GM19240 (cell line): Measurements from ENCODE around the gene RNF169.
"Not testable (repeated sequence)": the region's sequence is repeated elsewhere in the genome, so short reads cannot be mapped to it uniquely, and the experiment has no call there.

Experiments
- DNase-seq: peaks from one replicate; pipeline ENCODE4 v3.0.0; 2011; ENCODE audit warnings: low spot score; ENCODE audit not compliant: insufficient read length

Gene RNF169

DNA sequence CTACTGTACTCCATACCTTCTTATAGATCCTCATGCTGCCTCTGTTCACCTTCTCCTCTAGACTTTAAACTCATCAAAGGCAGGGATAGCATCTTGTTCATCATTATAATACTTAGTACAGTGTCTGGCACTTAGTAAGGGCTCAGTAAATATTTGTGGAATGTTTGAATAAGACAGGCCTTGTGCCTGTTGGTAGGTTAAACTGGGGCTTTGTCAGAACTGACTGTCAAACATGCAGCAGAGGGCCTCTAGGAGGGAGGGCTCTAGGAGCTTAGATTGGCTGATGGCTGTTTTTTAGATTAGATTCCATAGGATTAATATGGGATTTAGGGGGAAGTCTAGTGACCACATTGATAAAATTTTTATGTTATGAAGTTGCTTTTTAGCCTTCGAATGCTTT lies 70.8 kb downstream of the RNF169 start:
- no peak for DNase-seq

- DNase-seq: no peak
Observed at GRCh38 chr11:74820763-74821162, 72.1 kb downstream of the RNF169 start.

- DNase-seq: no peak
Observed at GRCh38 chr11:74822170-74822569, 73.5 kb downstream of the RNF169 start.

GRCh38 chr11:74824285-74824982 lies 75.8 kb downstream of the RNF169 start:
- no peak for DNase-seq

DNA sequence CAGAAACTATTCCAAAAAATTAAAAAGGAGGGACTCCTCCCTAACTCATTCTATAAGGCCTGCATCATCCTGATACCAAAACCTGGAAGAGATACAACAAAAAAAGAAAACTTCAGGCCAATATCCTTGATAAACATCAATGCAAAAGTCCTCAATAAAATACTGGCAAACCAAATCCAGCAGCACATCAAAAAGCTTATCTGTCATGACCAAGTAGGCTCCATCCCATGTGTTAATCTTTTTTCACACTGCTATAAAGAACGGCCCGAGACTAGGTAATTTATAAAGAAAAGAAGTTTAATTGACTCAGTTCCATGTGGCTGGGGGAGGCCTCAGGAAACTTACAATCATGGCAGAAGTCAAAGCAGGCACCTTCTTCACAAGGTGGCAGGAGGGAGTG lies 76.9 kb downstream of the RNF169 start:
- not testable (repeated sequence) for DNase-seq

GRCh38 chr11:74826901-74827300 lies 78.3 kb downstream of the RNF169 start:
- no peak for DNase-seq

DNA sequence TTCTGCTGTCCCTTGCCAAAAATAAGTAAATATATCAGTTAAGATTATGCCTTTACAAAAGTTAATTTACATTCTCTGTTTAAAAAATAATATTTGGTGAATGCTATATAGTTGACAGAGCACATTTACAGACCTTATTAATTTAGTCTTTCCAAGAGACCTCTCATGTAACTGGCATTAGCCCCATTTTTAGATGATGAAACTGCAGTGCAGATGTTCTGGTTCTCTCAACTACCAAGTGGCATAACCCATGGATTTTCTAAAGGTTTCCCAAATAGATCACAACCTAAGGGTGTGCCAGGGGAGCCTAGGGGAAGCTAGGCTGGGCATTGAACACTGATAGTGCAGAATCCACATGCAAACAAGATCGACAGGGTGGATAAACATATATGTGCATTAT lies 88.5 kb downstream of the RNF169 start:
- no peak for DNase-seq

- DNase-seq: no peak
Observed at GRCh38 chr11:74838188-74838587, 89.5 kb downstream of the RNF169 start.

DNA sequence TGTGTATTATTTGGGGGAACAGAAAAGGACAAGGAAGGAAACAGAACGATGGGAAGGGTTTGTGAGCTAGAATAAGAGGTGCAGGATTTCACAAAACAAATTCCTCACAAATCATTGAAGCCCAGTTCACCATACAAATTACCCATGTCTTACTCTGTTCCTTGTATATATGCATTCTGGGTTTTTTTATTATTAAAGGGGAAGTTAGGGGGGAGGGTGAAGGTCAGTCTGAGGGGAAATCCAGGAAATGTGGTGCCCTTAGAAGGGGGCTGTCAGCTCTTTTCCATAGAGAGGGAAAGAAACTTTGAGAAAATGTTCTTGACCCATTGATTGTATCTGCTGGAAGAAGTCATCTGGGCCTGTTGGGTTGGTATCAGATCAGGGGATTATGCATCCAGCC lies 90.8 kb downstream of the RNF169 start:
- DNase-seq: no peak

DNA sequence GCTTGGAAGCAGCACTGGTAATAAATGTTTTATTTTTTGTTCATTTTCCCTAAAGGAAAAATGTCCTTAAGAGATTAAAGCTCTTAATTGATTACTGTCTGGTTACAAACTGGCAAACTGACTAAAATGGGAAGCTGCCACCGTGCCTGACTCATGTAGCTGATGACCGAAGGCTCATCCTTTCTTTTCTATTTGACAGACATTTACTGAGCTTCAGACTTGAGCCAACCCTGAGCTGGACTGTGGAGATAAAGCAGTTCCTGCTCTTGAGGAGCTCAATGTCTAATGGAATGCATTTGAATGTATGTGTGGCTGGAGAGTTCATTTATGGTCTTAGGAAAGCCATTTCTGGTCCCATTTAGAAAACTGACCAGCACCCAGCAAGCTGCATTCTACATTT lies 91.3 kb downstream of the RNF169 start:
- DNase-seq: no peak

DNA sequence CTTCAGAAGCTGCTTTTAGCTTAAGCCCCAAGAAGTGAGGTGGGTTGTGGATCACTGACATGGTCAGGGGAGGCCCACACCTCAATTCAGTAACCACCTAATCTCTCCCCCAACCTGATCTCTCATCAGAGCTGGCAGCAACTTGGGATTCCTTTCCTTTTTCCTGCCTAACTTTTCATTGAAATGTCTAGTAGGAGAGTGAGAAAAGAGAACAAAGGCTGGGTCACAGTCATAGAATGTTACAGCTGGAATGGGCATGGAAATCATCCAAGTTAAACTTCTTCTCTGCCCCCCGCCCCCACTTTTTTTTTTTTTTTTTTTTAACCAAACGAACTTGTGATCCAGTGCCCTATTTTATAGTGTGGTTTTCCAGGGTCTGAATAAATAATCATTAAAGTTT lies 91.8 kb downstream of the RNF169 start:
- no peak for DNase-seq

DNA sequence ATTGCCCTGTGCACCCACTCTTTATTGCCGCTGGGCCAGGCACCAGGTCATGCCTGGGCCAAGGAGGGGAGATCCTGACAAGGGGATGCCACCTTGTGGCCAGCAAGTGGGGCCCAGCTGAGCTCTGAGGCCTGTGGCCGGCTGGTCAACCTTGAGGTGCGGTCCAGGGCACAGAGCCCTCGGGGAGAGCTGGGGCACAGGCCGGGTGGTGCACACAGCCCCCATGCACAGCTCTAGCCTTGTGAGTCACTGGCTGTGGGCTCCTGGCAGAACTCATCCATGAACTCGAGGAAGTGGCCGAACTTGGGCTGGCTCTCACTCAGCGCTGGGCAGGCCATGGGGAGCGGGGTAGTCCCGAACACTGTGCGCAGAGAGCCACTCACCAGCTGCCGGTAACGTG lies 94.3 kb downstream of the RNF169 start:
- no peak for DNase-seq

GRCh38 chr11:74844072-74844471 lies 95.4 kb downstream of the RNF169 start:
- no peak for DNase-seq

GRCh38 chr11:74844865-74845264 lies 96.2 kb downstream of the RNF169 start:
- DNase-seq: no peak

DNA sequence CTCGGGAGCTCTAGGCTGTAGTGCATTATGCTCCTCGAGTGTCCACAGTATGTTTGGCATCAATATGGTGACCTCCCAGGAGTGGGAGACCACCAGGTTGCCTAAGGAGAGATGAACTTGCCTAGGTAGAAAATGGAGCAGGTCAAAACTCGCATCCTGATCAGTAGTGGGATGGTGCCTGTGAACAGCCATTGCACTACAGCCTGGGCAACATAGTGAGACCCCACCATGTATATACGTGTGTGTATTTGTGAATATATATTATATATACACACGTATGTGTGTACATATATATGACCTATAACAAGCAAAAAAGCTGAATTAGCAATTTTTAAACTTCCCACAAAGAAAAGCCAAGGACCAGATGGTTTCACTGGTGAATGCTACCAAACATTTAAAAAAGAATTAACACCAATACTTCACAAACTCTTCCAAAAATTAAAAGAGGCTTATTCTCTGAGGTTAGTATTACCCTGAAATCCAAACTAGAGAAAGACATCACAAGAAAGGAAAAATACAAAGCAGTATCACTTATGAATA lies 97.4 kb downstream of the RNF169 start:
- no peak for DNase-seq

GRCh38 chr11:74846770-74847169 lies 98.1 kb downstream of the RNF169 start:
- DNase-seq: no peak

DNA sequence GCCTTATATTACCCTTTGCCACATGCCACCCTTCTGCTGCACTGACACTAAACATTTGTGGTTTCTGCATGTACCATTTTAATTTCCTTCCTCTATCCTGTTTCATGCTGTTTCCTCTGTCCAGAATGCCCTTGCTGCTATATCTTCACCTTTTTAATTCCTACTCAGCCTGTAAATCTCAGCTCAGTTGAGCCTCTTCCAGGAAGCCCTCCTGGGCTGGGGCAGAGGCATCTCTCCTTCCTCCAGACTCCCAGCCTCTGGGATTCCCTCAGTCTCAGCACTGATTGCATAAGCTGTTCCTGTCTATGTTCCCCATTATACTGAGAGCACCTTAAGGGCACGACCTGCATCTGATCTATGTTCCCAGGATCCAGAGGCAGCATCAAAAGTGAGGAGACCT lies 98.7 kb downstream of the RNF169 start:
- DNase-seq: no peak

- no peak for DNase-seq
Observed at GRCh38 chr11:74847895-74848294, 99.2 kb downstream of the RNF169 start.

DNA sequence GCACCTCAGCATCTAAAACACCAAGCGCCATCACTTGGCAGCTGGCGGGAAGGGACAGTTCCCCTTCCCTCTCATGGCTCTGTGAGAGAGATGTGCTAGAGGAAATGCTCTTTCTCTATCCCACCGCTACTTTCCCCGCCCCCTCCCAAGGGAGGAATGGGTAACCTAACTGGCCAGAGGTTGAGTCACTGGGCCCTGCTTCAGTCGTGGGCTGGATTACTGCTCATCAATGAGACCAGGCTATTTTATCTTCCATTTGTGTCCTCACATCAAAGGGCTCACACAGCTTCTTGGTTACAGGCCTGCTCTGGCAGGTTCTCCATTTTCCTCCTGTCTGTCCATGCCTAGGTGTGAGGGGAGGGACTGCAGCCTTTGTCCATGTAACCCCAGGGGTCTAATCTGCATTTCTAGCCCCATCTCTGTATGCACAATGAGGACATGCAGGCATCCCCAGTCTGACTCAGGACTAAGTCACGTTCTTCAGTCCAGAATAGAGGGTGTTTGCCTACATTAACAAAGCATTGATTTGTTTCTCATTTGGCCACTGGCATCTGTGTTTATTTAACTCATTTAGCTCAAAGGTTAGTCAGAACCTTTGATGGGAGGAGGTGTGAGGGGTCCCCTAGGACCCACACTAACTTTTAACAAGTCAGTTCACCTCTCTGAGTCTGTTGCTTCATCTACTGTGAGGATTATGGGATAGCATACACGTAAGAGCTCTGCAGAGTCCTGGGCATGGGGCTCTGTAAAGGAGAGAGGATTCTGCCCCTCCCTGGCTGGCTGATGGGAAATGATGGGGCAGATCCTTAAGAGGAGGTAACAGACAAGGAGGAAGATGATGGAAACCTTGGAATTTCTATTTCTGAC lies 101.1 kb downstream of the RNF169 start:
- DNase-seq: no peak

GRCh38 chr11:74853223-74853622 lies 104.6 kb downstream of the RNF169 start:
- DNase-seq: no peak

DNA sequence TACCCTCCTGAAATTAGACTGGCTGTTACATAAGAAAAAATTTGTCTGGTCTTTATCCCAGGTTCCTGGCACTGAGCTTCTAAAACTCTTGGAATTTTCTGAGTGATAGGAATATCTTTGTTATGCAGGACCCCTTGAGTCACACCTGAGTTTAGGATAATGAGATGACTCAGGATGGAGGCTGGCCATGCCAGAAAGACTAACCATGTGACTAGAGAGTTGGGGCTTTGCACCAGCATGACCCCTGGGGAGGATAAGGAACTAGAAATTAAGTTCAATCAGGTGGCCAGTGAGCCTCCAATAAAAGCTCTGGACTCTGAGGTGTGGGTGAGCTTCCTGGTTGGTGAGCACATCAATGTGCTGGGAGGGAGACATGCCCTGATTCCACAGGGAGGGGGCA lies 112.1 kb downstream of the RNF169 start:
- no peak for DNase-seq

DNA sequence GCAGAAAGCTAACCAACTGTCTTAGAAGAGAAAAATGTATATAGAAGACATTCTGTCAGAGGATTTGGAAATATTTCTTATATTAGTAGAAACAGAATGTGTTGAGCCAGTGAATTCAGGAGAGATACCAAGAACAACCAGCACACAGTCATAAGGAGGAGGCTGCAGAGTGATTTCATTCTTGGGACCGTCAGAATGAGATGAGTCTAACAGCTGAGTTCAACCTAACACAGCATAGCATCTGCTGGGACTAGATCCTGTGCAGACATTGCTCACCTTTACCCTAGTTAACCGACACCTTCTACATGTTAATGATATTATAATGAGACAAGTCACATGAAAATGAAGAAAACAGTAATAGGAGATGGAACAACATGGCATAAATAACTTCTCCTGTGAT lies 114.8 kb downstream of the RNF169 start:
- no peak for DNase-seq

- DNase-seq: no peak
Observed at GRCh38 chr11:74866557-74866956, 117.9 kb downstream of the RNF169 start.
